Loucy (cell line): ENCODE results near the gene GPA33.
A peak's percentile ranks its signal among the peaks of the same experiment; 100 is the strongest.

Experiments used
- H2AFZ ChIP-seq: fragments of 200-600 bp; sonication (generic); 2 replicates; pipeline ENCODE4 v1.6.0; 2016; ENCODE audit warnings: antibody characterized with exemption, mild to moderate bottlenecking, low read length, moderate library complexity
- H3F3A ChIP-seq: fragments of 200-600 bp; 2 replicates; pipeline ENCODE4 v1.6.0; 2016; ENCODE audit warnings: antibody characterized with exemption, low read depth, mild to moderate bottlenecking
- H3K27me3 ChIP-seq: fragments of 200-600 bp; sonication (generic); 2 replicates; pipeline ENCODE4 v1.6.1; 2014; ENCODE audit warnings: low read length, mild to moderate bottlenecking; ENCODE audit not compliant: insufficient read depth, poor library complexity, severe bottlenecking
- H3K36me3 ChIP-seq: fragments of 200-600 bp; sonication (generic); 2 replicates; pipeline ENCODE4 v1.6.1; 2016; ENCODE audit warnings: low read length; ENCODE audit not compliant: insufficient read depth
- H3K4me1 ChIP-seq: fragments of 200-600 bp; sonication (generic); 2 replicates; pipeline ENCODE4 v1.5.1; 2014; ENCODE audit warnings: low read length, mild to moderate bottlenecking; ENCODE audit not compliant: insufficient read depth, poor library complexity, severe bottlenecking
- H3K4me2 ChIP-seq: fragments of 200-600 bp; sonication (generic); 2 replicates; pipeline ENCODE4 v1.6.0; 2014; ENCODE audit warnings: antibody characterized with exemption, low read length, low read depth, mild to moderate bottlenecking; ENCODE audit not compliant: poor library complexity, severe bottlenecking
- H3K4me3 ChIP-seq: fragments of 200-600 bp; sonication (generic); 2 replicates; pipeline ENCODE4 v1.5.1; 2014; ENCODE audit warnings: low read length, mild to moderate bottlenecking, mixed read lengths; ENCODE audit not compliant: poor library complexity, severe bottlenecking
- H3K79me2 ChIP-seq: fragments of 200-600 bp; sonication (generic); 2 replicates; pipeline ENCODE4 v1.6.1; 2014; ENCODE audit warnings: low read length; ENCODE audit not compliant: insufficient read depth
- H3K9ac ChIP-seq: fragments of 200-600 bp; sonication (generic); 2 replicates; pipeline ENCODE4 v1.6.0; 2014; ENCODE audit warnings: mild to moderate bottlenecking, low read depth, low read length, moderate library complexity; ENCODE audit not compliant: poor library complexity, severe bottlenecking
- H3K9me2 ChIP-seq: fragments of 200-600 bp; sonication (generic); replicated peaks from 2 replicates; pipeline ENCODE4 v1.6.1; 2016; ENCODE audit warnings: low read depth, low read length, mixed read lengths
- H3K9me3 ChIP-seq: fragments of 200-600 bp; sonication (generic); 2 replicates; pipeline ENCODE4 v1.6.1; 2014; ENCODE audit warnings: mild to moderate bottlenecking, antibody characterized with exemption, low read length, low read depth; ENCODE audit not compliant: insufficient read depth
- H4K20me1 ChIP-seq: fragments of 200-600 bp; sonication (generic); 2 replicates; pipeline ENCODE4 v1.6.0; 2014; ENCODE audit warnings: antibody characterized with exemption, low read length, mild to moderate bottlenecking; ENCODE audit not compliant: insufficient read depth, poor library complexity, severe bottlenecking
- EZH2phosphoT487 ChIP-seq: fragments of 200-600 bp; IDR thresholded peaks from 2 replicates; pipeline ENCODE4 v1.6.1; 2018; ENCODE audit warnings: antibody characterized with exemption, mild to moderate bottlenecking, moderate library complexity, borderline replicate concordance
- TF ChIP-seq, protein P1 (sequence below): fragments of 200-600 bp; sonication (generic); conservative IDR thresholded peaks from 2 replicates; pipeline ENCODE4 v1.5.1; 2014; ENCODE audit warnings: mild to moderate bottlenecking, antibody characterized with exemption, low read length

Gene GPA33

DNA sequence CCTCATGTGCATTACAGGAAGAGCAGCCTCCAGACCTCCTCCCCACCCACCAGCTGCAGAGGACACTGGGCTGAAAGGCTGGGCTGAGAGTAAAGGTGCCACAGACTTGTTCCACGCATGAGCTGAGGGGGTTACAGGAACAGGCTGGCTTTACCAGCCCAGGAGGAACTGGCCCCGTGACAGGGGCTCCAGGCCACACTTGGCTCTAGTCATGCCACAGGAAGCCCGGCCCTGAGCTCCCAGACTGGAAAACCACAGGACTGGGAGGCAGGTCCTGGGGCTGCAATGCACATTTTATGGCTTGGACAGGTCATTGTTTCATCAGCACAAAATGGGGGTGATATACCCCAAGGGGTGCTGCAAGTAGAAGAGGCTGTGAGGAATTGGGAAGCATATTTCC, 35.6 kb downstream of the GPA33 start:
- H2AFZ ChIP-seq = no peak overlapping the region
- H3K27me3 ChIP-seq = no peaks in the 10 kb centered on the region
- no peaks in the 10 kb centered on the region for H4K20me1 ChIP-seq
- no peaks in the 10 kb centered on the region for H3K4me1 ChIP-seq
- H3K9ac ChIP-seq = no peak overlapping the region
- no peak for TF ChIP-seq EZH2phosphoT487
- TF ChIP-seq, protein P1, sequence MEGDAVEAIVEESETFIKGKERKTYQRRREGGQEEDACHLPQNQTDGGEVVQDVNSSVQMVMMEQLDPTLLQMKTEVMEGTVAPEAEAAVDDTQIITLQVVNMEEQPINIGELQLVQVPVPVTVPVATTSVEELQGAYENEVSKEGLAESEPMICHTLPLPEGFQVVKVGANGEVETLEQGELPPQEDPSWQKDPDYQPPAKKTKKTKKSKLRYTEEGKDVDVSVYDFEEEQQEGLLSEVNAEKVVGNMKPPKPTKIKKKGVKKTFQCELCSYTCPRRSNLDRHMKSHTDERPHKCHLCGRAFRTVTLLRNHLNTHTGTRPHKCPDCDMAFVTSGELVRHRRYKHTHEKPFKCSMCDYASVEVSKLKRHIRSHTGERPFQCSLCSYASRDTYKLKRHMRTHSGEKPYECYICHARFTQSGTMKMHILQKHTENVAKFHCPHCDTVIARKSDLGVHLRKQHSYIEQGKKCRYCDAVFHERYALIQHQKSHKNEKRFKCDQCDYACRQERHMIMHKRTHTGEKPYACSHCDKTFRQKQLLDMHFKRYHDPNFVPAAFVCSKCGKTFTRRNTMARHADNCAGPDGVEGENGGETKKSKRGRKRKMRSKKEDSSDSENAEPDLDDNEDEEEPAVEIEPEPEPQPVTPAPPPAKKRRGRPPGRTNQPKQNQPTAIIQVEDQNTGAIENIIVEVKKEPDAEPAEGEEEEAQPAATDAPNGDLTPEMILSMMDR = no peak
- no peaks in the 10 kb centered on the region for H3K9me2 ChIP-seq
- H3K79me2 ChIP-seq = no peaks in the 10 kb centered on the region
- H3K4me3 ChIP-seq = no peak overlapping the region
- H3F3A ChIP-seq = peaks cover 3% of the 10 kb centered on the region; the same call in 1 of the 2 replicates
- H3K9me3 ChIP-seq = no peaks in the 10 kb centered on the region
- H3K4me2 ChIP-seq = no peak overlapping the region
- H3K36me3 ChIP-seq = peaks cover 81% of the 10 kb centered on the region; the same call in 1 of the 2 replicates

DNA sequence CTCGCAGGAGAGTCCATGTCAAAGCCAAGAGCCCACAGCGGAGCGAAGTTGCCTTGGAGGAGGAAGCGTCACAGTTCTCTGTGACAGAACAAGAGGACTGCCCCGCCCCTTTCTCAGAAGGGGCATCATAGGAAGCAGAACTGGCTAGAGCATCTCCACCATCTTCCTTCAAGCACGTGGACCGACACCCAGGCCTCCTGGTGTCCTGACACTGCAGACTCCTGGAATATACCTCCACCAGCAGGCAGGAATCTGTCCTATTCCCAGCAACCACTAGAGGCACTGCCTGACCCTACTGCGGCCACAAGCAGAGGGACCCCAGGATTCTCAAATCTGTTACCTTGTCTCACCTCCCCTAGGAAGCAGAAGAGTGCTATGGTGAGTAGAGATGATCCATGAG, 37.8 kb downstream of the GPA33 start:
- Histone ChIP-seq H3K4me1 (no peaks in the 10 kb centered on the region), H3K4me2 (no peak overlapping the region), H3K27me3 (no peaks in the 10 kb centered on the region), H3K36me3 (peaks cover 70% of the 10 kb centered on the region; the same call in 1 of the 2 replicates), H3K9ac (no peak overlapping the region), H3K4me3 (no peak overlapping the region), H3K9me3 (no peaks in the 10 kb centered on the region), H4K20me1 (no peaks in the 10 kb centered on the region), H3F3A (peaks cover under 1% of the 10 kb centered on the region; the same call in 1 of the 2 replicates), H2AFZ (no peak overlapping the region), H3K9me2 (no peaks in the 10 kb centered on the region), H3K79me2 (no peaks in the 10 kb centered on the region)
- TF ChIP-seq, protein P1 = peak; percentile 56
- TF ChIP-seq EZH2phosphoT487 = no peak

DNA sequence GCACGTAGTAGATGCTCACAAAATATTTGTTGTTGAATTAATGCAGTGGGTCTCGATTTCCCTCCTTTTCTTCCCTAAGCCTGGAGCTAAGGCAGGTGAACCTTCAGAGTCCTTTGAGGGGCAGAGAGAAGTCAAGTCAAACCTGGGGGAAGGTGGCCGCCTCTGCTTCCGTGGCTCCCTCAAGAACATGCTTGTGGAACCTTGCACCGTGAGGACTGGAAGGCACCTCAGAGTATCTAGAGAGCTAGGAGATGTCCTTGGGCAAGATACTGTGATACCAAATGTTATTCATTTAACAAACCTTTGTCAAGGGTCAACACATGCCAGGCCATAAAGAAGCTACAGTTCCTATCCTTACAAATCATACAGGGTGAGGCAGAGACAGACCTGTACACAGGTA, 38.3 kb downstream of the GPA33 start:
- Histone ChIP-seq H3K9ac (no peak overlapping the region), H3K9me3 (no peaks in the 10 kb centered on the region), H3K79me2 (no peaks in the 10 kb centered on the region), H3K9me2 (no peaks in the 10 kb centered on the region), H3K4me1 (no peaks in the 10 kb centered on the region), H3K27me3 (no peaks in the 10 kb centered on the region), H3K36me3 (peaks cover 69% of the 10 kb centered on the region; the same call in 1 of the 2 replicates), H3K4me2 (no peak overlapping the region), H2AFZ (no peak overlapping the region), H3K4me3 (no peak overlapping the region), H4K20me1 (no peaks in the 10 kb centered on the region), H3F3A (no peaks in the 10 kb centered on the region; the same call in 1 of the 2 replicates)
- TF ChIP-seq EZH2phosphoT487 = no peak
- TF ChIP-seq, protein P1 = no peak
